GM23338 (cell line): ENCODE measurements around the gene HDAC11. TPM values are rescaled to one million over a fixed set of nuclear protein-coding genes. Genes with fewer than 3 reads are reported as not detected.

Source experiments
- ATAC-seq: fragments of 200-7000 bp; cut with Tn5 transposase; 3 replicates; pipeline ENCODE4 v1.9.1; 2020
- DNase-seq: peaks from one replicate; pipeline ENCODE4 v3.0.0-alpha.2; 2015; ENCODE audit warnings: low spot score
- H2AFZ ChIP-seq: fragments of 200-600 bp; sonication (generic); 2 replicates; pipeline ENCODE4 v1.8.0; 2016; ENCODE audit warnings: antibody characterized with exemption, mild to moderate bottlenecking, moderate library complexity
- H3F3A ChIP-seq: fragments of 200-600 bp; sonication (generic); replicated peaks from 2 replicates; pipeline ENCODE4 v1.8.0; 2017; ENCODE audit warnings: antibody characterized with exemption, mixed run types, low read depth
- H3K27ac ChIP-seq: fragments of 200-600 bp; sonication (generic); 2 replicates; pipeline ENCODE4 v1.6.1; 2016; ENCODE audit warnings: low read depth
- H3K27me3 ChIP-seq: fragments of 200-600 bp; sonication (generic); 2 replicates; pipeline ENCODE4 v1.8.0; 2016; ENCODE audit warnings: mild to moderate bottlenecking, mixed run types, moderate library complexity; ENCODE audit not compliant: insufficient read depth
- H3K36me3 ChIP-seq: fragments of 200-600 bp; sonication (generic); 2 replicates; pipeline ENCODE4 v1.8.0; 2016; ENCODE audit warnings: mild to moderate bottlenecking; ENCODE audit not compliant: insufficient read depth
- H3K4me1 ChIP-seq: fragments of 200-600 bp; sonication (generic); 2 replicates; pipeline ENCODE4 v1.8.0; 2016; ENCODE audit warnings: mild to moderate bottlenecking, moderate library complexity; ENCODE audit not compliant: insufficient read depth
- H3K4me2 ChIP-seq: fragments of 200-600 bp; sonication (generic); 2 replicates; pipeline ENCODE4 v1.7.1; 2017; ENCODE audit warnings: mixed run types
- H3K4me3 ChIP-seq: fragments of 200-600 bp; sonication (generic); 2 replicates; pipeline ENCODE4 v1.6.1; 2016; ENCODE audit warnings: mixed run types
- H3K79me2 ChIP-seq: fragments of 200-600 bp; sonication (generic); replicated peaks from 2 replicates; pipeline ENCODE4 v1.8.0; 2017; ENCODE audit warnings: mild to moderate bottlenecking; ENCODE audit not compliant: insufficient read depth
- H3K9me2 ChIP-seq: fragments of 200-600 bp; sonication (generic); 2 replicates; pipeline ENCODE4 v1.8.0; 2017; ENCODE audit not compliant: insufficient read depth
- H4K20me1 ChIP-seq: fragments of 200-600 bp; sonication (generic); replicated peaks from 2 replicates; pipeline ENCODE4 v1.8.0; 2017; ENCODE audit warnings: mild to moderate bottlenecking; ENCODE audit not compliant: insufficient read depth
- H3K27ac Mint-ChIP-seq: 2 replicates; pipeline ENCODE4 v1.8.0; 2020; ENCODE audit warnings: inconsistent platforms, mild to moderate bottlenecking, moderate library complexity, mixed read lengths
- H3K27me3 Mint-ChIP-seq: 3 replicates; pipeline ENCODE4 v1.8.0; 2022; ENCODE audit warnings: low read depth, mild to moderate bottlenecking, moderate library complexity, mixed read lengths, inconsistent platforms; ENCODE audit not compliant: insufficient read depth, poor library complexity
- H3K36me3 Mint-ChIP-seq: 3 replicates; pipeline ENCODE4 v1.8.0; 2021; ENCODE audit warnings: low read depth, mild to moderate bottlenecking, inconsistent platforms, moderate library complexity, mixed read lengths
- H3K4me1 Mint-ChIP-seq: 3 replicates; pipeline ENCODE4 v1.8.0; 2020; ENCODE audit warnings: mild to moderate bottlenecking, inconsistent platforms, mixed read lengths
- H3K4me3 Mint-ChIP-seq: 3 replicates; pipeline ENCODE4 v1.8.0; 2021; ENCODE audit warnings: moderate library complexity, mild to moderate bottlenecking, inconsistent platforms, mixed read lengths
- H3K9me3 Mint-ChIP-seq: 3 replicates; pipeline ENCODE4 v1.8.0; 2020; ENCODE audit warnings: moderate library complexity, mild to moderate bottlenecking, inconsistent platforms, mixed read lengths
- CREB1 ChIP-seq: fragments of 250-450 bp; sonication (Bioruptor Pico); IDR thresholded peaks from 2 replicates; pipeline ENCODE4 v1.5.0; 2020; ENCODE audit warnings: low read depth, mild to moderate bottlenecking, moderate library complexity
- EZH2 ChIP-seq: fragments of 200-600 bp; sonication (generic); IDR thresholded peaks from one replicate; pipeline ENCODE4 v1.8.0; 2017; ENCODE audit warnings: antibody characterized with exemption, mild to moderate bottlenecking, low read depth; ENCODE audit not compliant: unreplicated experiment
- EZH2phosphoT487 ChIP-seq: fragments of 200-600 bp; sonication (generic); IDR thresholded peaks from one replicate; pipeline ENCODE4 v1.8.1; 2018; ENCODE audit warnings: antibody characterized with exemption; ENCODE audit not compliant: unreplicated experiment
- NANOG ChIP-seq: IDR thresholded peaks from 2 replicates; pipeline ENCODE4 v1.6.1; 2016; ENCODE audit warnings: antibody characterized with exemption, borderline replicate concordance
- POLR2AphosphoS5 ChIP-seq: IDR thresholded peaks from 2 replicates; pipeline ENCODE4 v1.6.1; 2016; ENCODE audit warnings: antibody characterized with exemption, low read depth
- STAT1 ChIP-seq: IDR thresholded peaks from one replicate; pipeline ENCODE4 v1.6.1; 2016; ENCODE audit warnings: antibody characterized with exemption; ENCODE audit not compliant: unreplicated experiment
- polyA plus RNA-seq: library from polyadenylated mRNA; unstranded; fragments of >200 nt; fragmentation: Nextera tagmentation; extraction: Ambion mirVana; gene quantifications from 2 replicates; pipeline ENCODE4 v1.2.1, GENCODE V29; 2016
- total RNA-seq: library from RNA; depleted of rRNA; stranded (reverse); fragments of >200 nt; shearing (Covaris generic); gene quantifications from 2 replicates; pipeline ENCODE4 v1.2.3, GENCODE V29; 2014
- TF ChIP-seq, protein P1 (sequence below): fragments of 250-450 bp; sonication (Bioruptor Pico); IDR thresholded peaks from 2 replicates; pipeline ENCODE4 v1.5.0; 2020; ENCODE audit warnings: mild to moderate bottlenecking, moderate library complexity
- TF ChIP-seq, protein P2 (sequence below): IDR thresholded peaks from 2 replicates; pipeline ENCODE4 v1.6.1; 2016; ENCODE audit warnings: antibody characterized with exemption
- TF ChIP-seq, protein P3 (sequence below), 2 experiments: fragments of 200-600 bp in 1 of 2; sonication (generic) in 1 of 2; conservative IDR thresholded peaks; 2 replicates each; pipeline versions ENCODE4 v1.5.1 to v1.6.1; 2016 to 2017; ENCODE audit warnings: antibody characterized with exemption in 2 of 2, low read depth in 2 of 2, mild to moderate bottlenecking in 2 of 2, moderate library complexity in 1 of 2
- TF ChIP-seq, protein P4 (sequence below): IDR thresholded peaks from one replicate; pipeline ENCODE4 v1.6.1; 2018; ENCODE audit warnings: antibody characterized with exemption; ENCODE audit not compliant: unreplicated experiment

Gene HDAC11
- total and polyA plus RNA-seq, 2 experiments from 2014 or later: 5.4 to 15.8 TPM

DNA sequence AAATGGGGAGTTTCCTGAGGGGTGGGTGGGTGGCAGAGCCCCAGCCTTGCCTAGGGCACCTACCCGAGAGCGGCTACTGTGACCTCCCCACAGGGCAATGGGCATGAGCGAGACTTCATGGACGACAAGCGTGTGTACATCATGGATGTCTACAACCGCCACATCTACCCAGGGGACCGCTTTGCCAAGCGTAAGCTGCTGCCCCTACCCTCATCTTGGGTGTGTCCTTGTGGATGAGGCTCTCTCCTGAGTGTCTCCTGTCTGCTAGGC is 22.6 kb downstream of the HDAC11 start (continued):
- TF ChIP-seq, protein P1, sequence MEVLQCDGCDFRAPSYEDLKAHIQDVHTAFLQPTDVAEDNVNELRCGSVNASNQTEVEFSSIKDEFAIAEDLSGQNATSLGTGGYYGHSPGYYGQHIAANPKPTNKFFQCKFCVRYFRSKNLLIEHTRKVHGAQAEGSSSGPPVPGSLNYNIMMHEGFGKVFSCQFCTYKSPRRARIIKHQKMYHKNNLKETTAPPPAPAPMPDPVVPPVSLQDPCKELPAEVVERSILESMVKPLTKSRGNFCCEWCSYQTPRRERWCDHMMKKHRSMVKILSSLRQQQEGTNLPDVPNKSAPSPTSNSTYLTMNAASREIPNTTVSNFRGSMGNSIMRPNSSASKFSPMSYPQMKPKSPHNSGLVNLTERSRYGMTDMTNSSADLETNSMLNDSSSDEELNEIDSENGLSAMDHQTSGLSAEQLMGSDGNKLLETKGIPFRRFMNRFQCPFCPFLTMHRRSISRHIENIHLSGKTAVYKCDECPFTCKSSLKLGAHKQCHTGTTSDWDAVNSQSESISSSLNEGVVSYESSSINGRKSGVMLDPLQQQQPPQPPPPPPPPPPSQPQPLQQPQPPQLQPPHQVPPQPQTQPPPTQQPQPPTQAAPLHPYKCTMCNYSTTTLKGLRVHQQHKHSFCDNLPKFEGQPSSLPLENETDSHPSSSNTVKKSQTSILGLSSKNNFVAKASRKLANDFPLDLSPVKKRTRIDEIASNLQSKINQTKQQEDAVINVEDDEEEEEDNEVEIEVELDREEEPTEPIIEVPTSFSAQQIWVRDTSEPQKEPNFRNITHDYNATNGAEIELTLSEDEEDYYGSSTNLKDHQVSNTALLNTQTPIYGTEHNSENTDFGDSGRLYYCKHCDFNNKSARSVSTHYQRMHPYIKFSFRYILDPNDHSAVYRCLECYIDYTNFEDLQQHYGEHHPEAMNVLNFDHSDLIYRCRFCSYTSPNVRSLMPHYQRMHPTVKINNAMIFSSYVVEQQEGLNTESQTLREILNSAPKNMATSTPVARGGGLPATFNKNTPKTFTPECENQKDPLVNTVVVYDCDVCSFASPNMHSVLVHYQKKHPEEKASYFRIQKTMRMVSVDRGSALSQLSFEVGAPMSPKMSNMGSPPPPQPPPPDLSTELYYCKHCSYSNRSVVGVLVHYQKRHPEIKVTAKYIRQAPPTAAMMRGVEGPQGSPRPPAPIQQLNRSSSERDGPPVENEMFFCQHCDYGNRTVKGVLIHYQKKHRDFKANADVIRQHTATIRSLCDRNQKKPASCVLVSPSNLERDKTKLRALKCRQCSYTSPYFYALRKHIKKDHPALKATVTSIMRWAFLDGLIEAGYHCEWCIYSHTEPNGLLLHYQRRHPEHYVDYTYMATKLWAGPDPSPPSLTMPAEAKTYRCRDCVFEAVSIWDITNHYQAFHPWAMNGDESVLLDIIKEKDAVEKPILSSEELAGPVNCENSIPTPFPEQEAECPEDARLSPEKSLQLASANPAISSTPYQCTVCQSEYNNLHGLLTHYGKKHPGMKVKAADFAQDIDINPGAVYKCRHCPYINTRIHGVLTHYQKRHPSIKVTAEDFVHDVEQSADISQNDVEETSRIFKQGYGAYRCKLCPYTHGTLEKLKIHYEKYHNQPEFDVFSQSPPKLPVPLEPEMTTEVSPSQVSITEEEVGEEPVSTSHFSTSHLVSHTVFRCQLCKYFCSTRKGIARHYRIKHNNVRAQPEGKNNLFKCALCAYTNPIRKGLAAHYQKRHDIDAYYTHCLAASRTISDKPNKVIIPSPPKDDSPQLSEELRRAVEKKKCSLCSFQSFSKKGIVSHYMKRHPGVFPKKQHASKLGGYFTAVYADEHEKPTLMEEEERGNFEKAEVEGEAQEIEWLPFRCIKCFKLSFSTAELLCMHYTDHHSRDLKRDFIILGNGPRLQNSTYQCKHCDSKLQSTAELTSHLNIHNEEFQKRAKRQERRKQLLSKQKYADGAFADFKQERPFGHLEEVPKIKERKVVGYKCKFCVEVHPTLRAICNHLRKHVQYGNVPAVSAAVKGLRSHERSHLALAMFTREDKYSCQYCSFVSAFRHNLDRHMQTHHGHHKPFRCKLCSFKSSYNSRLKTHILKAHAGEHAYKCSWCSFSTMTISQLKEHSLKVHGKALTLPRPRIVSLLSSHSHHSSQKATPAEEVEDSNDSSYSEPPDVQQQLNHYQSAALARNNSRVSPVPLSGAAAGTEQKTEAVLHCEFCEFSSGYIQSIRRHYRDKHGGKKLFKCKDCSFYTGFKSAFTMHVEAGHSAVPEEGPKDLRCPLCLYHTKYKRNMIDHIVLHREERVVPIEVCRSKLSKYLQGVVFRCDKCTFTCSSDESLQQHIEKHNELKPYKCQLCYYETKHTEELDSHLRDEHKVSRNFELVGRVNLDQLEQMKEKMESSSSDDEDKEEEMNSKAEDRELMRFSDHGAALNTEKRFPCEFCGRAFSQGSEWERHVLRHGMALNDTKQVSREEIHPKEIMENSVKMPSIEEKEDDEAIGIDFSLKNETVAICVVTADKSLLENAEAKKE (CRISPR knock-in tag): no peak
- TF ChIP-seq EZH2phosphoT487 (no peak), NANOG (no peak)
- TF ChIP-seq, protein P2, sequence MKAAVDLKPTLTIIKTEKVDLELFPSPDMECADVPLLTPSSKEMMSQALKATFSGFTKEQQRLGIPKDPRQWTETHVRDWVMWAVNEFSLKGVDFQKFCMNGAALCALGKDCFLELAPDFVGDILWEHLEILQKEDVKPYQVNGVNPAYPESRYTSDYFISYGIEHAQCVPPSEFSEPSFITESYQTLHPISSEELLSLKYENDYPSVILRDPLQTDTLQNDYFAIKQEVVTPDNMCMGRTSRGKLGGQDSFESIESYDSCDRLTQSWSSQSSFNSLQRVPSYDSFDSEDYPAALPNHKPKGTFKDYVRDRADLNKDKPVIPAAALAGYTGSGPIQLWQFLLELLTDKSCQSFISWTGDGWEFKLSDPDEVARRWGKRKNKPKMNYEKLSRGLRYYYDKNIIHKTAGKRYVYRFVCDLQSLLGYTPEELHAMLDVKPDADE: no peak

DNA sequence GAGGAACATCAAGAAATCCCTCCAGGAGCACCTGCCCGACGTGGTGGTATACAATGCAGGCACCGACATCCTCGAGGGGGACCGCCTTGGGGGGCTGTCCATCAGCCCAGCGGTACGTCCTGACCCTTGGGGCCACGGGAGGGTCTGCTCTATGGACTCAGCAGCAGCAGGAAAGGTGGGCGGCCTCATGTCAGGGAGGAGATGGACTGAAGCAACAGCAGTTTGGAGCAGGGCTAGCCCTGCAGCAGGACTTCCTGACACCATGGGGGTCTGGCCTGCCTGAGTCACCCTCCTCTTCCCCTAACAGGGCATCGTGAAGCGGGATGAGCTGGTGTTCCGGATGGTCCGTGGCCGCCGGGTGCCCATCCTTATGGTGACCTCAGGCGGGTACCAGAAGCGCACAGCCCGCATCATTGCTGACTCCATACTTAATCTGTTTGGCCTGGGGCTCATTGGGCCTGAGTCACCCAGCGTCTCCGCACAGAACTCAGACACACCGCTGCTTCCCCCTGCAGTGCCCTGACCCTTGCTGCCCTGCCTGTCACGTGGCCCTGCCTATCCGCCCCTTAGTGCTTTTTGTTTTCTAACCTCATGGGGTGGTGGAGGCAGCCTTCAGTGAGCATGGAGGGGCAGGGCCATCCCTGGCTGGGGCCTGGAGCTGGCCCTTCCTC is 24.2 kb downstream of the HDAC11 start:
- no peaks in the 10 kb centered on the region for H3K4me1 ChIP-seq
- H3K27ac Mint-ChIP-seq: no peak overlapping the region
- no peak for ATAC-seq

More for the DNA sequence above, 24.2 kb downstream of the HDAC11 start:
- no peaks in the 10 kb centered on the region for H3K36me3 ChIP-seq
- no peak for DNase-seq
- H2AFZ ChIP-seq: no peak overlapping the region
- H3F3A ChIP-seq: no peaks in the 10 kb centered on the region
- no peaks in the 10 kb centered on the region for H4K20me1 ChIP-seq
- no peaks in the 10 kb centered on the region for H3K36me3 Mint-ChIP-seq
- no peak overlapping the region for H3K27ac ChIP-seq
- no peak overlapping the region for H3K4me3 Mint-ChIP-seq
- TF ChIP-seq STAT1 (no peak), NANOG (no peak), POLR2AphosphoS5 (no peak), EZH2 (no peak), CREB1 (CRISPR knock-in tag) (no peak)
- TF ChIP-seq, protein P3, sequence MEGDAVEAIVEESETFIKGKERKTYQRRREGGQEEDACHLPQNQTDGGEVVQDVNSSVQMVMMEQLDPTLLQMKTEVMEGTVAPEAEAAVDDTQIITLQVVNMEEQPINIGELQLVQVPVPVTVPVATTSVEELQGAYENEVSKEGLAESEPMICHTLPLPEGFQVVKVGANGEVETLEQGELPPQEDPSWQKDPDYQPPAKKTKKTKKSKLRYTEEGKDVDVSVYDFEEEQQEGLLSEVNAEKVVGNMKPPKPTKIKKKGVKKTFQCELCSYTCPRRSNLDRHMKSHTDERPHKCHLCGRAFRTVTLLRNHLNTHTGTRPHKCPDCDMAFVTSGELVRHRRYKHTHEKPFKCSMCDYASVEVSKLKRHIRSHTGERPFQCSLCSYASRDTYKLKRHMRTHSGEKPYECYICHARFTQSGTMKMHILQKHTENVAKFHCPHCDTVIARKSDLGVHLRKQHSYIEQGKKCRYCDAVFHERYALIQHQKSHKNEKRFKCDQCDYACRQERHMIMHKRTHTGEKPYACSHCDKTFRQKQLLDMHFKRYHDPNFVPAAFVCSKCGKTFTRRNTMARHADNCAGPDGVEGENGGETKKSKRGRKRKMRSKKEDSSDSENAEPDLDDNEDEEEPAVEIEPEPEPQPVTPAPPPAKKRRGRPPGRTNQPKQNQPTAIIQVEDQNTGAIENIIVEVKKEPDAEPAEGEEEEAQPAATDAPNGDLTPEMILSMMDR (conservative IDR thresholded peaks at IDR 0.05; ENCODE audit: low read depth in 2 of 2): no peak
- TF ChIP-seq, protein P4, sequence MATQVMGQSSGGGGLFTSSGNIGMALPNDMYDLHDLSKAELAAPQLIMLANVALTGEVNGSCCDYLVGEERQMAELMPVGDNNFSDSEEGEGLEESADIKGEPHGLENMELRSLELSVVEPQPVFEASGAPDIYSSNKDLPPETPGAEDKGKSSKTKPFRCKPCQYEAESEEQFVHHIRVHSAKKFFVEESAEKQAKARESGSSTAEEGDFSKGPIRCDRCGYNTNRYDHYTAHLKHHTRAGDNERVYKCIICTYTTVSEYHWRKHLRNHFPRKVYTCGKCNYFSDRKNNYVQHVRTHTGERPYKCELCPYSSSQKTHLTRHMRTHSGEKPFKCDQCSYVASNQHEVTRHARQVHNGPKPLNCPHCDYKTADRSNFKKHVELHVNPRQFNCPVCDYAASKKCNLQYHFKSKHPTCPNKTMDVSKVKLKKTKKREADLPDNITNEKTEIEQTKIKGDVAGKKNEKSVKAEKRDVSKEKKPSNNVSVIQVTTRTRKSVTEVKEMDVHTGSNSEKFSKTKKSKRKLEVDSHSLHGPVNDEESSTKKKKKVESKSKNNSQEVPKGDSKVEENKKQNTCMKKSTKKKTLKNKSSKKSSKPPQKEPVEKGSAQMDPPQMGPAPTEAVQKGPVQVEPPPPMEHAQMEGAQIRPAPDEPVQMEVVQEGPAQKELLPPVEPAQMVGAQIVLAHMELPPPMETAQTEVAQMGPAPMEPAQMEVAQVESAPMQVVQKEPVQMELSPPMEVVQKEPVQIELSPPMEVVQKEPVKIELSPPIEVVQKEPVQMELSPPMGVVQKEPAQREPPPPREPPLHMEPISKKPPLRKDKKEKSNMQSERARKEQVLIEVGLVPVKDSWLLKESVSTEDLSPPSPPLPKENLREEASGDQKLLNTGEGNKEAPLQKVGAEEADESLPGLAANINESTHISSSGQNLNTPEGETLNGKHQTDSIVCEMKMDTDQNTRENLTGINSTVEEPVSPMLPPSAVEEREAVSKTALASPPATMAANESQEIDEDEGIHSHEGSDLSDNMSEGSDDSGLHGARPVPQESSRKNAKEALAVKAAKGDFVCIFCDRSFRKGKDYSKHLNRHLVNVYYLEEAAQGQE: no peak
- no peaks in the 10 kb centered on the region for H3K27me3 ChIP-seq
- H3K4me2 ChIP-seq: no peak overlapping the region
- no peaks in the 10 kb centered on the region for H3K9me2 ChIP-seq
- H3K4me1 Mint-ChIP-seq: peaks cover 6% of the 10 kb centered on the region
- H3K79me2 ChIP-seq: no peaks in the 10 kb centered on the region
- no peak overlapping the region for H3K4me3 ChIP-seq
- no peaks in the 10 kb centered on the region for H3K9me3 Mint-ChIP-seq
- peaks cover 4% of the 10 kb centered on the region for H3K27me3 Mint-ChIP-seq
